Measurements from ENCODE around the gene ADCY3. TPM values are rescaled to one million over a fixed set of nuclear protein-coding genes. Genes with fewer than 3 reads are reported as not detected.
"Not testable (repeated sequence)": the region's sequence is repeated elsewhere in the genome, so short reads cannot be mapped to it uniquely, and the experiment has no call there.

ADCY3 gene
- total RNA-seq, 3 donors from 2014 or later = 29.3 to 89.1 (median 56.1) TPM

GRCh38 chr2:24815171-24815570 is 104.9 kb downstream of the ADCY3 start:
- DNase-seq (ENCODE audit: low spot score in 2 of 2) = peak in 1 of 2 donors; percentile 3

GRCh38 chr2:24814516-24814915 is 105.5 kb downstream of the ADCY3 start:
- H3K9me3 ChIP-seq = no peaks in the 10 kb centered on the region
- no peak overlapping the region for H3K27ac ChIP-seq
- no peaks in the 10 kb centered on the region for H3K27me3 ChIP-seq
- H3K36me3 ChIP-seq = peaks cover 1% of the 10 kb centered on the region
- TF ChIP-seq POLR2AphosphoS5 (IDR thresholded peaks at IDR 0.05) (no peak), POLR2A (IDR thresholded peaks at IDR 0.05) (no peak), CTCF (IDR thresholded peaks at IDR 0.05) (no peak)
- DNase-seq (ENCODE audit: low spot score in 2 of 2) = no peak
- H3K4me3 ChIP-seq = no peak overlapping the region
- intact Hi-C loops (cut with DNase I; ENCODE audit: low total_unique reads) = no loop called here
- H3K4me1 ChIP-seq = no peaks in the 10 kb centered on the region

More at GRCh38 chr2:24815171-24815570, 104.9 kb downstream of the ADCY3 start:
- TF ChIP-seq POLR2AphosphoS5 (IDR thresholded peaks at IDR 0.05) (no peak), CTCF (IDR thresholded peaks at IDR 0.05) (no peak), POLR2A (IDR thresholded peaks at IDR 0.05) (no peak)
- Histone ChIP-seq H3K27ac (no peak overlapping the region), H3K36me3 (peaks cover 3% of the 10 kb centered on the region), H3K9me3 (no peaks in the 10 kb centered on the region), H3K27me3 (no peaks in the 10 kb centered on the region), H3K4me3 (no peak overlapping the region), H3K4me1 (no peaks in the 10 kb centered on the region)
- intact Hi-C loops (cut with DNase I; ENCODE audit: low total_unique reads) = no loop called here

GRCh38 chr2:24813691-24814137 is 106.3 kb downstream of the ADCY3 start:
- TF ChIP-seq POLR2AphosphoS5 (IDR thresholded peaks at IDR 0.05) (no peak), POLR2A (IDR thresholded peaks at IDR 0.05) (no peak), CTCF (IDR thresholded peaks at IDR 0.05) (no peak)
- DNase-seq (ENCODE audit: low spot score in 2 of 2) = peak in 1 of 2 donors; percentile 7
- intact Hi-C loops (cut with DNase I; ENCODE audit: low total_unique reads) = no loop called here
- H3K27ac ChIP-seq = no peak overlapping the region
- no peaks in the 10 kb centered on the region for H3K36me3 ChIP-seq
- no peaks in the 10 kb centered on the region for H3K27me3 ChIP-seq
- no peaks in the 10 kb centered on the region for H3K9me3 ChIP-seq
- H3K4me1 ChIP-seq = no peaks in the 10 kb centered on the region
- no peak overlapping the region for H3K4me3 ChIP-seq

GRCh38 chr2:24809316-24810007 is 110.6 kb downstream of the ADCY3 start:
- no peaks in the 10 kb centered on the region for H3K4me1 ChIP-seq
- H3K9me3 ChIP-seq = no peaks in the 10 kb centered on the region
- H3K27ac ChIP-seq = no peak overlapping the region
- intact Hi-C loops (cut with DNase I; ENCODE audit: low total_unique reads) = no loop called here
- no peak for DNase-seq (ENCODE audit: low spot score in 2 of 2)
- TF ChIP-seq CTCF (IDR thresholded peaks at IDR 0.05) (no peak), POLR2A (IDR thresholded peaks at IDR 0.05) (no peak), POLR2AphosphoS5 (IDR thresholded peaks at IDR 0.05) (no peak)
- no peaks in the 10 kb centered on the region for H3K27me3 ChIP-seq
- H3K4me3 ChIP-seq = no peak overlapping the region
- H3K36me3 ChIP-seq = no peaks in the 10 kb centered on the region

- TF ChIP-seq POLR2A (IDR thresholded peaks at IDR 0.05) (no peak), CTCF (IDR thresholded peaks at IDR 0.05) (no peak), POLR2AphosphoS5 (IDR thresholded peaks at IDR 0.05) (no peak)
- H3K9me3 ChIP-seq = no peaks in the 10 kb centered on the region
- H3K27ac ChIP-seq = no peak overlapping the region
- intact Hi-C loops (cut with DNase I; ENCODE audit: low total_unique reads) = no loop called here
- no peaks in the 10 kb centered on the region for H3K4me1 ChIP-seq
- H3K36me3 ChIP-seq = no peaks in the 10 kb centered on the region
- no peak for DNase-seq (ENCODE audit: low spot score in 2 of 2)
- no peaks in the 10 kb centered on the region for H3K27me3 ChIP-seq
- no peak overlapping the region for H3K4me3 ChIP-seq
Measured at GRCh38 chr2:24806661-24807036, 113.4 kb downstream of the ADCY3 start.

- H3K27ac ChIP-seq; H3K4me1 ChIP-seq; H3K27me3 ChIP-seq; DNase-seq (ENCODE audit: low spot score in 2 of 2); H3K9me3 ChIP-seq; H3K4me3 ChIP-seq; H3K36me3 ChIP-seq; intact Hi-C loops (cut with DNase I; ENCODE audit: low total_unique reads): not testable (repeated sequence)
Measured at GRCh38 chr2:24805811-24806660, 114.0 kb downstream of the ADCY3 start.

GRCh38 chr2:24800487-24800886 is 119.5 kb downstream of the ADCY3 start:
- H3K9me3 ChIP-seq; H3K27me3 ChIP-seq; H3K4me1 ChIP-seq; H3K4me3 ChIP-seq; H3K27ac ChIP-seq; H3K36me3 ChIP-seq; DNase-seq (ENCODE audit: low spot score in 2 of 2); intact Hi-C loops (cut with DNase I; ENCODE audit: low total_unique reads): not testable (repeated sequence)

All from breast epithelium (tissue), 4 donors.